ENCODE results near the gene ATP6V0B. TPM values are rescaled to one million over a fixed set of nuclear protein-coding genes. Genes with fewer than 3 reads are reported as not detected.

The ATP6V0B gene
- total and polyA plus RNA-seq, 9 of the 15 experiments (the other 6 are each of a cell fraction or from before 2014, with no cell fraction given) = 137 to 328 (median 220) TPM

DNA sequence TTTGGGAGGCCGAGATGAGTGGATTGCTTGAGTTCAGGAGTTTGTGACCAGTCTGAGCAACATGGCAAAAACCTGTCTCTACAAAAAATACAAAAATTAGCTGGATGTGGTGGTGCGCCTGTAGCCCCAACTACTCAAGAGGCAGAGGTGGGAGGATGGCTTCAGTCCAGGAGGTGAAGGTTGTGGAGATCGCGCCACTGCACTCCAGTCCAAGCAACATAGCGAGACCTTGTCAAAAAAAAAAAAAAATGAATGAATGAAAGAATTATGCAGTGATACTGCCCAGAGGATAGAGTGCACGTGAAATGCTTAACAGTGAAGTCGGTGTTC lies 5.4 kb upstream of the ATP6V0B start:
- Histone ChIP-seq H3K79me2 (ENCODE audit: control insufficient read depth, insufficient read depth, low read length) (peaks cover 16% of the 10 kb centered on the region), H3K9ac (ENCODE audit: insufficient read depth in 1 of 2, low read depth in 2 of 2, low read length in 2 of 2) (peak overlapping the region in 1 of 2 experiments; percentile 81; a peak in 2 of 4 replicates), H3K4me2 (ENCODE audit: insufficient read depth, low read length) (peak overlapping the region; percentile 98), H2AFZ (ENCODE audit: low read depth, low read length) (peak overlapping the region; percentile 87), H3K27ac (ENCODE audit: extremely low read depth, low read depth, low read length) (no peak overlapping the region), H3K4me1 (replicated peaks in 1 of 2; ENCODE audit: control insufficient read depth in 2 of 2, insufficient read depth in 2 of 2, low read length in 2 of 2) (peaks cover 10 to 29% of the 10 kb centered on the region in 2 experiments; a peak in 4 of 5 replicates), H3K4me3 (peak overlapping the region; percentile 100), H3K36me3 (ENCODE audit: control insufficient read depth, insufficient read depth, low read length) (peaks cover 41% of the 10 kb centered on the region), H4K20me1 (replicated peaks; ENCODE audit: control insufficient read depth, insufficient read depth, low read length) (no peaks in the 10 kb centered on the region), H3K27me3 (ENCODE audit: control insufficient read depth in 2 of 2, insufficient read depth in 2 of 2, low read length in 2 of 2) (no peaks in the 10 kb centered on the region), H3K9me3 (replicated peaks; ENCODE audit: control insufficient read depth, insufficient read depth, low read depth, low read length) (no peaks in the 10 kb centered on the region), H3K9me1 (ENCODE audit: control insufficient read depth, insufficient read depth, low read length) (peaks cover 4% of the 10 kb centered on the region)
- no peak for DNase-seq (ENCODE audit: extremely low read depth in 1 of 4, low spot score in 3 of 4)
- BruUV-seq (replicated peaks) = no TSS peak
- in situ Hi-C loops (cut with MboI) = no loop called here
- WGBS (ENCODE audit: insufficient coverage, low coverage, missing lambda C conversion rate) = 36% methylated on average over 7 of the region's 7 CpGs
- ATAC-seq = no peak; the same call in 1 of the 3 replicates
- intact Hi-C loops (cut with micrococcal nuclease) = loop anchor here (1.0 kb wide), 1 partner anchor 23 kb away; the partner anchor contains the start of gene IPO13
- no peak for FAIRE-seq
- ChIA-PET POLR2A (interaction anchor here (0.6 to 1.0 kb wide), 7 partner anchors 10 to 557 kb away, joined by 3 to 4 read pairs (median 3); partner anchors contain the start of gene IPO13), CTCF (ENCODE audit: low intra/inter-chr PET ratio) (no interaction called here)
- TF ChIP-seq PTBP1 (IDR thresholded peaks at IDR 0.05; ENCODE audit: low read depth, low read length) = no peak
- TF ChIP-seq, protein P1, sequence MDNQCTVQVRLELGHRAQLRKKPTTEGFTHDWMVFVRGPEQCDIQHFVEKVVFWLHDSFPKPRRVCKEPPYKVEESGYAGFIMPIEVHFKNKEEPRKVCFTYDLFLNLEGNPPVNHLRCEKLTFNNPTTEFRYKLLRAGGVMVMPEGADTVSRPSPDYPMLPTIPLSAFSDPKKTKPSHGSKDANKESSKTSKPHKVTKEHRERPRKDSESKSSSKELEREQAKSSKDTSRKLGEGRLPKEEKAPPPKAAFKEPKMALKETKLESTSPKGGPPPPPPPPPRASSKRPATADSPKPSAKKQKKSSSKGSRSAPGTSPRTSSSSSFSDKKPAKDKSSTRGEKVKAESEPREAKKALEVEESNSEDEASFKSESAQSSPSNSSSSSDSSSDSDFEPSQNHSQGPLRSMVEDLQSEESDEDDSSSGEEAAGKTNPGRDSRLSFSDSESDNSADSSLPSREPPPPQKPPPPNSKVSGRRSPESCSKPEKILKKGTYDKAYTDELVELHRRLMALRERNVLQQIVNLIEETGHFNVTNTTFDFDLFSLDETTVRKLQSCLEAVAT (IDR thresholded peaks at IDR 0.05) = no peak
- TF ChIP-seq DNMT1 (IDR thresholded peaks at IDR 0.05) = no peak
- TF ChIP-seq MBD2 (IDR thresholded peaks at IDR 0.05; ENCODE audit: borderline replicate concordance, low read depth) = no peak
- no peak for TF ChIP-seq HDAC8 (tag; IDR thresholded peaks at IDR 0.05)
- TF ChIP-seq NFIC (IDR thresholded peaks at IDR 0.05) = peak; percentile 45; the same call in 1 of the 2 replicates
- TF ChIP-seq, protein P2, sequence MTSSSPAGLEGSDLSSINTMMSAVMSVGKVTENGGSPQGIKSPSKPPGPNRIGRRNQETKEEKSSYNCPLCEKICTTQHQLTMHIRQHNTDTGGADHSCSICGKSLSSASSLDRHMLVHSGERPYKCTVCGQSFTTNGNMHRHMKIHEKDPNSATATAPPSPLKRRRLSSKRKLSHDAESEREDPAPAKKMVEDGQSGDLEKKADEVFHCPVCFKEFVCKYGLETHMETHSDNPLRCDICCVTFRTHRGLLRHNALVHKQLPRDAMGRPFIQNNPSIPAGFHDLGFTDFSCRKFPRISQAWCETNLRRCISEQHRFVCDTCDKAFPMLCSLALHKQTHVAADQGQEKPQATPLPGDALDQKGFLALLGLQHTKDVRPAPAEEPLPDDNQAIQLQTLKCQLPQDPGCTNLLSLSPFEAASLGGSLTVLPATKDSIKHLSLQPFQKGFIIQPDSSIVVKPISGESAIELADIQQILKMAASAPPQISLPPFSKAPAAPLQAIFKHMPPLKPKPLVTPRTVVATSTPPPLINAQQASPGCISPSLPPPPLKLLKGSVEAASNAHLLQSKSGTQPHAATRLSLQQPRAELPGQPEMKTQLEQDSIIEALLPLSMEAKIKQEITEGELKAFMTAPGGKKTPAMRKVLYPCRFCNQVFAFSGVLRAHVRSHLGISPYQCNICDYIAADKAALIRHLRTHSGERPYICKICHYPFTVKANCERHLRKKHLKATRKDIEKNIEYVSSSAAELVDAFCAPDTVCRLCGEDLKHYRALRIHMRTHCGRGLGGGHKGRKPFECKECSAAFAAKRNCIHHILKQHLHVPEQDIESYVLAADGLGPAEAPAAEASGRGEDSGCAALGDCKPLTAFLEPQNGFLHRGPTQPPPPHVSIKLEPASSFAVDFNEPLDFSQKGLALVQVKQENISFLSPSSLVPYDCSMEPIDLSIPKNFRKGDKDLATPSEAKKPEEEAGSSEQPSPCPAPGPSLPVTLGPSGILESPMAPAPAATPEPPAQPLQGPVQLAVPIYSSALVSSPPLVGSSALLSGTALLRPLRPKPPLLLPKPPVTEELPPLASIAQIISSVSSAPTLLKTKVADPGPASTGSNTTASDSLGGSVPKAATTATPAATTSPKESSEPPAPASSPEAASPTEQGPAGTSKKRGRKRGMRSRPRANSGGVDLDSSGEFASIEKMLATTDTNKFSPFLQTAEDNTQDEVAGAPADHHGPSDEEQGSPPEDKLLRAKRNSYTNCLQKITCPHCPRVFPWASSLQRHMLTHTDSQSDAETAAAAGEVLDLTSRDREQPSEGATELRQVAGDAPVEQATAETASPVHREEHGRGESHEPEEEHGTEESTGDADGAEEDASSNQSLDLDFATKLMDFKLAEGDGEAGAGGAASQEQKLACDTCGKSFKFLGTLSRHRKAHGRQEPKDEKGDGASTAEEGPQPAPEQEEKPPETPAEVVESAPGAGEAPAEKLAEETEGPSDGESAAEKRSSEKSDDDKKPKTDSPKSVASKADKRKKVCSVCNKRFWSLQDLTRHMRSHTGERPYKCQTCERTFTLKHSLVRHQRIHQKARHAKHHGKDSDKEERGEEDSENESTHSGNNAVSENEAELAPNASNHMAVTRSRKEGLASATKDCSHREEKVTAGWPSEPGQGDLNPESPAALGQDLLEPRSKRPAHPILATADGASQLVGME (CRISPR knock-in tag; IDR thresholded peaks at IDR 0.05) = no peak
- no peak for TF ChIP-seq HDAC6 (IDR thresholded peaks at IDR 0.05; ENCODE audit: low read depth, low read length)
- TF ChIP-seq MYBL2 (IDR thresholded peaks at IDR 0.05; ENCODE audit: low read depth) = no peak
- no peak for TF ChIP-seq MYBL2 (CRISPR knock-in tag; IDR thresholded peaks at IDR 0.05; ENCODE audit: borderline replicate concordance)
- no peak for TF ChIP-seq RBM25 (IDR thresholded peaks at IDR 0.05; ENCODE audit: low read depth, low read length, severe bottlenecking)
- TF ChIP-seq, protein P3, sequence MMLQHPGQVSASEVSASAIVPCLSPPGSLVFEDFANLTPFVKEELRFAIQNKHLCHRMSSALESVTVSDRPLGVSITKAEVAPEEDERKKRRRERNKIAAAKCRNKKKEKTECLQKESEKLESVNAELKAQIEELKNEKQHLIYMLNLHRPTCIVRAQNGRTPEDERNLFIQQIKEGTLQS (IDR thresholded peaks at IDR 0.05) = no peak
- TF ChIP-seq, protein P3 (CRISPR knock-in tag; conservative IDR thresholded peaks at IDR 0.05) = no peak
- TF ChIP-seq POLR3A (IDR thresholded peaks at IDR 0.05; ENCODE audit: borderline replicate concordance, extremely low read depth, insufficient read depth, insufficient read length) = no peak
- no peak for TF ChIP-seq ZBTB1 (CRISPR knock-in tag; IDR thresholded peaks at IDR 0.05; ENCODE audit: borderline replicate concordance, low read depth)
- TF ChIP-seq BCOR (IDR thresholded peaks at IDR 0.05) = no peak

Data from K562 (cell line).